Brain pericyte (primary cell): Measurements from ENCODE around the gene PXK.

Experiments used
- DNase-seq: peaks from one replicate; pipeline ENCODE4 v3.0.0-alpha.2; 2012; ENCODE audit warnings: low read depth, low spot score

The PXK gene

DNA sequence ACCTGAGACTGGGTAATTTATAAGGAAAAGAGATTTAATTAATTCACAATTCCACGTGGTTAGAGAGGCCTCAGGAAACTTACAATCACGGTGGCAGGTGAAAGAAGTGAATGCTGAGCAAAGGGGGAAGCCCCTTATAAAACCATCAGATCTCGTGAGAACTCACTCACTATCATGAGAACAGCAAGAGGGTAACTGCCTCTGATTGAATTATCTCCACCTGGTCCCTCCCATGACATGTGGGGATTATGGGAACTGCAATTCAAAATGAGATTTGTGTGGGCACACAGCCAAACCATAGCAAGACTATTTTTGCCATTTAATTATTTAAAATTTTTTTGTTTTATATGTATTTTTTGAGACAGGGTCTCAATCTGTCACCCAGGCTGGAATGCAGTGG is 132.2 kb downstream of the PXK start:
- DNase-seq, result no peak

DNA sequence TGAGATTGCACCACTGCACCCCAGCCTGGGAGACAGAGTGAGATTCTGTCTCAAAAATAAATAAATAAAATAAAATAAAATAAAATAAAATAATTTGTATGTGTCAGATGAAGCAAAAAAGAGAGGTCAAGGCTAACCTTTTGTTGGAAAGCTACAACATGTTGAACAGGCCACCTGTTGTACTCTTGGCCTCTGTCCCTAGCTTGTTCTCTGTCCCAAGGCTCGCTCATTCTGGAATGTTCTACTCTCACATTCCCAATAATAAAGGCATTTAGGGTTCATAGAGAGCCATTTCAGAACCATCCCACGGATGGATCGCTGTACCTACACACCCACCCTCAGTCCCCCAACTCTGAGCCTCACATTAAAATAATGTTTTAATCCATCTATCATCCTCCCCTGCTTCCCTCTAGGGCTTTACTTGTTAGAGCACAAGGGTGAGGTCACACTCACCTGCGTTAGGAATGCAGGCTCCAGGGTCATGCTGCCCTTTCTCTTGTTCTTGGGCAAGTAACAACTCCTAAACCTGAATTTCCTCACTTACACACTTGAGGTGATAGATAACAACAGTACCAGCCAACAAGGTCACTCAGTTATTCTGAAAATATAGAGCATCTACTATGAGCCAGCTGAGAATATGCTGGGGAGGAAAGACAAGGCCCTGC is 134.3 kb downstream of the PXK start:
- DNase-seq, result no peak

DNA sequence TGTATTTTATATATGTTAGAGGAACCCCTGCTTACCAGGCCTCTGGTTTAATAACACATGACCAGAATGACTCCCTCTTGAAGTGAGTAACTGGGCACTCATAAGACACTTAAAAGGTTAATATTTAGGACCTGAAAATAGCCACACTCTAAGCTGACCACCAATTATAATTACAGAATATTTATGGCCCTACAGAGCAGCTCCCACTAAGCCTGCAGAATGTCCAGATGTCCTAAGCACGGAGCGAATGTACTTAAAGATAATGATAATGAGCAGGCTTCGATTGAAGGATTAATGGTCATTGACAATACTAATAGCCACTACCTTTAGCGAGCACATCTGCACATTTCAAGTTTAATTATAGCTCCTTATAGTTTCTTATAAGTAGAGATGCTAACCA is 136.4 kb downstream of the PXK start:
- no peak for DNase-seq

DNA sequence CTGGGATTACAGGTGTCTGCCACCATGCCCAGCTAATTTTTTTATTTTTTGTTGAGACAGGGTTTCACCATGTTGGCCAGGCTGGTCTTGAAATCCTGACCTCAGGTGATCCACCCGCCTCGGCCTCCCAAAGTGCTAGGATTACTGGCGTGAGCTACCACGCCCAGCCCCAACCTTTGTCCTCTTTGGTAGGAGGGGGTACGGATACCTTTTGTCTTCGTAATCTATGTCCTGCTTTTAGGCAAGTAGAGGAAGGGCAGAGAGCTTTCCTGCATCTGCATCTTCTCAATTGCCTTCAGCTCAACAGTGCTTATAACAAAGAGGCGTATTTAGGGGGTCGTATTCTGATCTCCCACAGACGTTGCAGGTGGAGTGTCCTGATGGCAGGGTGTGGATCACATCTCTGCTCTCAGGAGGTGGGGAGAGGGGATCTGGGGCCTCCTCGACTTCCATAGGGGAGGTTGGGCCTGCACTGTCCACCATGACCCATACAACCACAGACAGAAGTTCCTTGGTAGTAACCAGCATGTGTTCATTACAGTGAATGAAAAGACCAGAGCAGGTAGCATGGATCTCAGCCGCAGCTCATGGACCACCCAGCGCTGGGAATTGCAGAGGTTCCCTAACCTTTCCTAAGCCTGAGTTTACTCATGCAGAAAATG is 137.8 kb downstream of the PXK start:
- DNase-seq, result no peak

DNA sequence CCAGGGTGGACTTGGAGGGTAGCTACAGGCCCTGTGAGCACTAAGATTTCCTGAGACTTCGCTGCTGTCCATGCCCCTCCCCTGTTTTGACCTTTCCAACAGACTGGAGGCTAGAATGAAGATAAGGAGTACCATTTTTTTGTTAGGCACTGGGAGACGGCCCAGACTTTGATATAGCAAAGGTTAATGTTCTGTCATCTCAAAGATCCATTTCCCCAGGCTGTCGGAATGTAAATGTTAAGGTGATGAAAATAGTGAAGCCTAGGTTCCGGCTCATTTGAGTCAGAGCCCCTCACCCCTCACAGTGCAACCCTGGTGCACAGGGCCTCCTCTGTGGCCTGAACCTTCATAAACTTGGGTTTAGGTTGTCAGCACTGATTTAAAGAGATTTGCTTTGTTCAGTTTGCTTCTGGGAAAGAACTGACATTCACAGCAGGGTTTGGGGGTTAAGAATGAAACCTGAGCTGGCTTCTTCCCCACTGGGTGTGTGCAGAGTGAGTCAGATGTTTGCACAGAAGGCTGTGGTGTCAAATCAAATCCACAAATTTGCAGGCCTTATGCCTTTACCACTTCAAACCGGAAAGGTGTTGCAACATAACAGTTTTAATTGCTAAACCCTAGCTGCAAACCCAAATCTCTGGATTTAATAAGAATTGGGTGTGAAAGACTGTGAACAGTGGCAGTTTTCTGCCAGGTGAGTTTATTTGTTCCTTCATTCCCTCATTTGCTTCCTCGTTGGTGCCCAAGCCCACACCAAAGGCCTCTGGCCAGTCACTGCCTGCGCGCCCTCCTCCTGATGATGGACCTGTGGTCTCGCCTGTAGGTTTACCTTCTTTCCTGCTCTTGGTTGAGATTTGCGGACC is 138.6 kb downstream of the PXK start:
- peak; percentile 90 for DNase-seq

DNA sequence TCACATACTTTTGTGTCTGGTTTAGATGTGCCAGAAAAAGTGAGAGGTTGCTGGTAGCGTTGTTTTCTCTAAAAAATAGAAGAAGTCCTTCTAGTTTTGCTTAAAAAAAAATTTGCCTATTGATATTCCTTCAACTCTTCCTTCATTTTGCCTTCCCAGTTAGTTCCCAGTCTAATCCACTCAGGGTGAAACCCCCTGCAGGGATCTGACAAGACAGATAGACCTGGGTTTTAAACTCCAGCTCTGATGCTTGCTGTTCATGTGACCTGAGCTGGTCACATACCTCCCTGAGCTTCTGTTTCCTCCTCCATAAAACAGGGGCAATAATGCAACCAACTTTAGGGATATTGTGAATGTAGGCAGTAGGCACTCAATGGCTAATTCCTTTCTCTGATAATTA is 140.6 kb downstream of the PXK start:
- no peak for DNase-seq

DNA sequence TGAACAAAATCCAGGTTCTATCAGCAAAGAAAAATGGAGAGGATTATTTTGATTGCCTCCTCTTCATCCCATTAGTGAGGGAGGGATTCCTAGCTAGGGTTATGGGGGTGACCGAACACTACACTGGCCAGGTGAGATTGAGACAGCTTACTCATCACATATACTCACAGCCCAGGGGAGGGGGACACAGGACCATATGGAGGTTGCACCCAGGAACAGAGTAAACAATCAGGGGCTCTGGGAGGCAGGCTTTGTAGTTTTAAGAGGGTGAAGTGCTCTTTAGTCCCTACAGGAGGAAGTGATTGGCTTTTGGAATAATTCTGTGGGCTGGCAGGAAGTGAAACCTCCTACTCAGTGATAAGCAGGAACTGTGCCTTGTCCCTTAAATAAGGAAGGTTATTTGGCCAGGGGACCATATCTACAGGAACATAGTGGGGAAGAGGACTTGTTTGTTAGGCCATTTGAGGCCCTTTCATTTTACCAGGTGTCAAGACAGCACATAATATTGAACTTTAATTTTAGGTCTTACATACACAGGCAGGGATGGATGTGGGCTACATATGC is 141.7 kb downstream of the PXK start:
- no peak for DNase-seq

DNA sequence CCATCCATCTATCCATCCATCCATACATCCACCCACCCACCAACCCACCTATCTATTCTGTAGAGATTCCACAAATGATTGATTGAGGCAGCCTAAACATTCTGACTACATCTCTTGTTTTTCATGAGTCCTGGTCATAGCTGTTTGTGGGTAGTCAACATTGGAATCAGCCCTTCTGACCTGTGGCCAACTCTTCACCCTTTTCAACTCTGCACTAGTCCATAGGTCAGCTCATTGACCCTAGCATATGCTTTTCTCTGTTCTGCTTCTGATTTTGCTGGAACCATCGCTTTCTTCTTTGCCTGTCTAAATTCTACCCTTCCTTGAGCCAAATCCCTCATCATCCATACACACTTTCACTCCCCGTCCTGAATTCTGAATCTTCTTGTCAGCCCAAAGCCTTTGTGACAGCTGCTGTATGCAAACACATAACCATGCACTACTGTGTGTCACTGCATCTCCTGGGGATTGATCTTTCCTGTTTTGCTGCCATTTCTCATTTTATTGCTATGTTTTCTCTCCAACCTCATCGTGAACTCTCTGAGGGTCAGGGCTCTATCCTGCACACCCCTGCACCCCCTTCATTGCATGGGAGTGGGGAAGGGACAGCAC is 142.4 kb downstream of the PXK start:
- DNase-seq, result no peak
